GM12878 (cell line): ENCODE measurements around the gene RPUSD2. TPM values are rescaled to one million over a fixed set of nuclear protein-coding genes. Genes with fewer than 3 reads are reported as not detected.

Experiments used
- ASH2L ChIP-seq: fragments of 300-600, 200-600 bp; sonication (generic); IDR thresholded peaks from 2 replicates; pipeline ENCODE4 v1.6.1; 2017; ENCODE audit warnings: low read depth, mild to moderate bottlenecking, borderline replicate concordance
- BACH1 ChIP-seq: fragments of 450-650 bp; IDR thresholded peaks from 2 replicates; pipeline ENCODE4 v1.6.1; 2017; ENCODE audit warnings: mild to moderate bottlenecking, borderline replicate concordance
- CHD1 ChIP-seq: IDR thresholded peaks from 2 replicates; pipeline ENCODE4 v1.6.1; 2012; ENCODE audit warnings: low read depth, low read length, improper control_type of control experiment
- CREB1 ChIP-seq: IDR thresholded peaks from 2 replicates; pipeline ENCODE4 v1.6.1; 2012; ENCODE audit warnings: low read depth, mild to moderate bottlenecking, inconsistent platforms
- CREM ChIP-seq: IDR thresholded peaks from 2 replicates; pipeline ENCODE4 v1.6.1; 2014; ENCODE audit warnings: antibody characterized with exemption, low read depth
- FOS ChIP-seq: IDR thresholded peaks from 3 replicates; pipeline ENCODE4 v1.6.1; 2011; ENCODE audit warnings: borderline replicate concordance; ENCODE audit not compliant: insufficient read length; ENCODE audit errors: extremely low read depth
- FOXK2 ChIP-seq: fragments of 450-650 bp; IDR thresholded peaks from 2 replicates; pipeline ENCODE4 v1.6.1; 2017; ENCODE audit warnings: mild to moderate bottlenecking, moderate library complexity
- FOXM1 ChIP-seq: IDR thresholded peaks from 2 replicates; pipeline ENCODE4 v1.6.1; 2012; ENCODE audit warnings: low read depth, mild to moderate bottlenecking, inconsistent platforms, low read length, moderate library complexity
- IRF3 ChIP-seq: fragments of 450-650 bp; IDR thresholded peaks from 2 replicates; pipeline ENCODE4 v1.6.1; 2014; ENCODE audit warnings: mild to moderate bottlenecking
- LARP7 ChIP-seq: fragments of 450-650 bp; IDR thresholded peaks from 2 replicates; pipeline ENCODE4 v1.6.1; 2017; ENCODE audit warnings: mild to moderate bottlenecking
- MLLT1 ChIP-seq: fragments of 450-650 bp; IDR thresholded peaks from 2 replicates; pipeline ENCODE4 v1.6.1; 2016; ENCODE audit warnings: mild to moderate bottlenecking
- MTA3 ChIP-seq: IDR thresholded peaks from 2 replicates; pipeline ENCODE4 v1.6.1; 2012; ENCODE audit warnings: low read length, inconsistent platforms, borderline replicate concordance
- NFIC ChIP-seq: IDR thresholded peaks from 2 replicates; pipeline ENCODE4 v1.6.1; 2012; ENCODE audit warnings: low read depth, mild to moderate bottlenecking, inconsistent platforms, low read length, moderate library complexity
- PAX5 ChIP-seq: IDR thresholded peaks from 2 replicates; pipeline ENCODE4 v1.6.1; 2011; ENCODE audit warnings: low read depth, low read length, borderline replicate concordance
- POLR2A ChIP-seq: IDR thresholded peaks from 2 replicates; pipeline ENCODE4 v1.6.1; 2011; ENCODE audit warnings: low read depth, mild to moderate bottlenecking, low read length
- POLR2AphosphoS5 ChIP-seq: IDR thresholded peaks from 2 replicates; pipeline ENCODE4 v1.6.1; 2011; ENCODE audit warnings: mild to moderate bottlenecking, low read length, inconsistent platforms
- RBBP5 ChIP-seq: fragments of 200-600 bp; sonication (generic); conservative IDR thresholded peaks from 2 replicates; pipeline ENCODE4 v1.6.1; 2016
- SMAD5 ChIP-seq: IDR thresholded peaks from 2 replicates; pipeline ENCODE4 v1.6.1; 2016; ENCODE audit warnings: antibody characterized with exemption, low read depth
- STAT1 ChIP-seq: fragments of 450-650 bp; conservative IDR thresholded peaks from 2 replicates; pipeline ENCODE4 v1.6.1; 2014; ENCODE audit warnings: antibody characterized with exemption, mild to moderate bottlenecking
- USF2 ChIP-seq: IDR thresholded peaks from 2 replicates; pipeline ENCODE4 v1.6.1; 2011; ENCODE audit warnings: low read depth, low read length, improper control_type of control experiment, borderline replicate concordance
- YBX1 ChIP-seq: fragments of 450-650 bp; IDR thresholded peaks from 2 replicates; pipeline ENCODE4 v1.6.1; 2016; ENCODE audit warnings: antibody characterized with exemption
- ZNF24 ChIP-seq: fragments of 450-650 bp; IDR thresholded peaks from 2 replicates; pipeline ENCODE4 v1.6.1; 2017; ENCODE audit warnings: antibody characterized with exemption, mild to moderate bottlenecking
- ZNF274 ChIP-seq: IDR thresholded peaks from one replicate; pipeline ENCODE4 v1.8.0; 2011; ENCODE audit not compliant: insufficient read length, insufficient read depth
- ZNF592 ChIP-seq: fragments of 450-650 bp; IDR thresholded peaks from 2 replicates; pipeline ENCODE4 v1.6.1; 2017; ENCODE audit warnings: mild to moderate bottlenecking, moderate library complexity
- ZZZ3 ChIP-seq: IDR thresholded peaks from 2 replicates; pipeline ENCODE4 v1.6.1; 2011; ENCODE audit warnings: low read depth; ENCODE audit not compliant: control insufficient read depth, insufficient read length
- polyA plus RNA-seq, 11 experiments: library from polyadenylated mRNA; depleted of rRNA in 4 of 11; unstranded in 6 of 11; stranded (reverse) in 5 of 11; fragments of >200 nt; fragmentation: Nextera tagmentation in 4 of 11; fragmentation: Illumina TruSeq in 1 of 11; extraction: Ambion mirVana in 4 of 11; extraction: Trizol in 1 of 11; gene quantifications; 1 replicate in 1 of 11; 2 replicates in 10 of 11; pipeline versions ENCODE4 v1.2.1 to v1.2.3, GENCODE V29; 2011 to 2016; ENCODE audit warnings: inconsistent platforms in 2 of 11, missing spikeins in 2 of 11, low read depth in 1 of 11
- total RNA-seq, 4 experiments: library from RNA; depleted of rRNA in 3 of 4; stranded (reverse); fragments of >200 nt in 3 of 4; fragmentation: Illumina TruSeq in 1 of 4; extraction: Trizol in 1 of 4; gene quantifications; 2 replicates each; pipeline versions ENCODE4 v1.2.1 to v1.2.3, GENCODE V29; 2013 to 2021

The RPUSD2 gene
- total and polyA plus RNA-seq, 10 of the 15 experiments (the other 5 are each of a cell fraction or from before 2014, with no cell fraction given) = 4.0 to 33.3 (median 18.5) TPM

GRCh38 chr15:40569129-40569953, at the start of gene RPUSD2 (continued):
- TF ChIP-seq ZNF24 = no peak
- peak; percentile 61; the same call in 1 of the 2 replicates for TF ChIP-seq BACH1
- no peak for TF ChIP-seq YBX1
- no peak for TF ChIP-seq ZNF274
- TF ChIP-seq STAT1 = no peak
- TF ChIP-seq ASH2L = peak; percentile 91; the same call in 1 of the 2 replicates
- no peak for TF ChIP-seq FOXM1
- TF ChIP-seq NFIC = no peak
- no peak for TF ChIP-seq FOS
- TF ChIP-seq POLR2AphosphoS5 = peak; percentile 90
- no peak for TF ChIP-seq PAX5
- TF ChIP-seq FOXK2 = no peak
- TF ChIP-seq RBBP5 = no peak
- no peak for TF ChIP-seq MTA3
- TF ChIP-seq ZNF592 = no peak
- peak; percentile 99 for TF ChIP-seq CREM
- no peak for TF ChIP-seq IRF3
- TF ChIP-seq USF2 = no peak
- peak; percentile 88 for TF ChIP-seq SMAD5
- TF ChIP-seq CREB1 = peak; percentile 99
- TF ChIP-seq ZZZ3 = no peak
- TF ChIP-seq POLR2A = peak; percentile 93
- TF ChIP-seq MLLT1 = peak; percentile 74
- no peak for TF ChIP-seq CHD1
- TF ChIP-seq LARP7 = peak; percentile 83
